Testis (tissue), 2 donors: ENCODE results near the gene RANBP9.

ENCODE experiments used
- CTCF ChIP-seq, 3 experiments: fragments of 450-650 bp in 2 of 3; fragments of 200-600 bp in 1 of 3; sonication (generic) in 1 of 3; IDR thresholded peaks; one replicate each; pipeline ENCODE4 v1.5.1; 2016 to 2019; ENCODE audit warnings: antibody characterized with exemption in 3 of 3, mild to moderate bottlenecking in 2 of 3, moderate library complexity in 1 of 3
- POLR2A ChIP-seq: fragments of 450-650 bp; IDR thresholded peaks from one replicate; pipeline ENCODE4 v1.6.1; 2017; ENCODE audit warnings: antibody characterized with exemption, mild to moderate bottlenecking, moderate library complexity

- no peak for TF ChIP-seq CTCF (IDR thresholded peaks at IDR 0.05)
- no peak for TF ChIP-seq POLR2A
Measured at GRCh38 chr6:13718123-13718458, 6.5 kb upstream of the RANBP9 start.
